Kidney tubule cell (primary cell): Measurements from ENCODE around the gene PSEN1.

Source experiments
- DNase-seq: peaks from one replicate; pipeline ENCODE4 v3.0.0-alpha.2; 2018; ENCODE audit warnings: low spot score

PSEN1 gene

DNA sequence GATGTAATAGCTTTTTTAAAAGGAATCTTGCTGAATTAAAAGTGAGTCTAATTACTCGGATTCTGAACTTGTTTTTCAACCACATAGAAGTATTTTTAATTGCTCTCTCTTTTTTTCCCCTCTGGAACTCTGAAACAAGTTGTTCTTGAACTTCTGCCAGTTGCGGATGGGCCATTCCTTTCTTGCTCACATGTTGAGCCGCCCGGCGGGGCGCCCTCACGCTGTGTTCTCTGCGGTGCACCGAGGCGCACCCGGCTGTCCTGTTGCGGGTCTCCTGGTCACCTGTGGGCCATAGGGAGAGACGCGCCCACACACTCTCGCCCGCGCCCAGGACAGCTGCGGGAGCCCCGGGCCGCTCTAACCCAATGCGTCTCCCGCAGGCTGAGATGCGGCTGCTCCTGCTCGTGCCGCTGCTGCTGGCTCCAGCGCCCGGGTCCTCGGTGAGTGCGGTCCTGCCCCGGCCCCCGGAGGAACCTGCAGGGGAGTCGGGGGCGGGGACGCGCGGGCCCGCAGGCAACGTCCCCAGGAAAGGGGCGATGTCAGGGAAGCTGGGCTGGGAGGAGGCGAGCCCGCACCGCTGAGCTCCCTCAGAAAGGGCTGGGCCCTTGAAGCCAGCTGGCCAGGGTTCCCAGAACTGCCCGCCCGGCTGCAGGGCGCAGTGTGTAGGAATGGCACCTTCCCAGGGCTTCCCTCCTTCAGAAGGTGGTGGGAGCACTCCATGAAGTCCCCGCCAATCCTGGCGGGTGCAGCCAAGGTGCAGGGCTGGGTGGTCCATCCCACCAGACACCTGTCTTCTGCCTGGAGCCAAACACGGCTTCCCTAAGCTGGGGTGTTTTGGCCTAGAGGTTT is 103.3 kb downstream of the PSEN1 start:
- DNase-seq, result no peak

DNA sequence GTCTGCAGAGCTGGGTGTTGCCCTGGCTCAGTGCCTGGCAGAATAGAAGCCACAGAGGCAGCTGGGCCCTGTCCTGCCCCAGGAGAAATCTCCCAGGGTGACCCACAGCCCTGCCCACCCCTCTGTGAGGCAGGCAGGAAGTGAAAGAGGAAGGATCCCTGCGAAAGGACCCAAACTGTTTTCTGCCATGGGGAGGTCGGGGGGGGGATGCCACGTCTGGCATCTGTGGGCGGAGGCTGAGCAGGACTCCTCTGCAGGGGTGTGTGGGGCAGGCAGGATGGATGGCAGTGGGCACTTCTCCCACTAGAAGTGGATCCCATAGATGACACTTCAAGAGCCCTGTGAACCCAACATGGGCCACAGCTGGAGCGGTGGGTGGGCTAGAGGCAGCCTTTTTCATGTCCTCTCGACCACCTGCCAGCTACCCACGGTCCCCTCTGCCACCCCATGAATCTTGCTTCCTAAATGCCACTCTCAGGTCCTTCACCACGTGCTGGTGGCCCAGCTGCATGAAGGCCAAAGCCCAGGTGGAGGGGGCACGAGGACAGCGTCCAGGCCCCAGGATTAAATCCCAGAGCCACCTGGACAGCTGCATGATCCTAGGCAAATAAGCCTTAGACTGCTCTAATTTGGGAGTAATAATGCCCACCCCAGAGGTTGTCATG is 104.6 kb downstream of the PSEN1 start:
- DNase-seq, result no peak

DNA sequence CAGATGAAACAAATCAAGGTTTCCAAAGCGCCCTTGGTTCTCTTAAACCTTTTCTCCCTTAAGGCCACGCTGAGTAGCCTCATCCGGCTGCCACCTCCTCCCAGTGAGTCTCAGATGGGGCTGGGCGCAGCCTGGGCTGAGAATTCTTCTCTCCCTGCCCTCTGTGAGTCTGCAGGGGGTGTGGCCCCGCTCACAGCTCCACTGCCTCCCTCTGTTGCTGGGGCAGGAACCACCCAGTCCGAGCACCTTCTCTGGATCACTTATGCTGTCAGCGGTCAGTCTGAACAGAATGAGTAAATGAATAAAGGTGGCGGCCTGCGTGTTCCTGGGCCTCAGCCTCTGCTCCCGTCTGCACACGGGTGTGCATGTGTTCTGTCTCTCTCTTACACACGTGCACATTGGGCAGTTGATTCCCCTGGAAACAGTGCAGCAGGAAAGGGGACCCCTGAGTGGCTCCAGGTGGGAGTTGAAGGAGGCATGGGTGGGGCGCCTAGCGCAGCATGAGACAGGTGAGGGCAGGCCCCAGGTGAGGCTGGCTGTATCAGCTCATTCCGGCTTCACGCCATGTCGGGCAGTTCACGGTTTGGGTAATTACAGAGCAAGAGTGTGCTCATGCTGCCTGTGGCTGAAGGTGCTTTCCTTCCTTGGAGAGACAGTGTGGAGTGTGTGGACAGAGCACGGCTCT is 105.3 kb downstream of the PSEN1 start:
- DNase-seq, result peak; percentile 91

DNA sequence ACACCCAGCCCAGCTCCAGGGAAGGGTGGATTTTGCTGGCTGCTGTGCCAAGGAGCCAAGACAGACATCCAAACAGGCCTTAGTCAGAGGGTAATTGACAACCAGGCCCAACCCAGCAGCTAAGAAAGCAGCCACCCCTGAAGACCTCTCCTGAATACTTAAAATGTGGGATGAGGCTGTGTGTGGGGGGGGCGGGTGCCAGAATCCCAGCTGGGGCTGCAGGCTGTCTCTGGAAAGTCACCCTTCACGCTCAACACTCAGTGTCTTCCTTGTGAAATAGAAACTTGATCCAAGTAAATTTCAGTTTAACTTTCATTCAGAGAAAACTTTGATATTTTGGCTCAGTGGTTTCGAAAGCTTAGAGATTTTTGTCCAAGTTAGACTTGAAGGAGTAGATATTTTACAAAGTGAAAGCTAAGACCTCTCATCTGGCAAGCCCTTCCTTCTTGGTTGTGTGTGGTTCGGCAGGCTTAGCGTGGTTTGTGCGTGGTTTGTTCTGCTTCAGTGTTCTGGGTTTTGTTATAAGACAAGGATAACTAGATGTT is 106.1 kb downstream of the PSEN1 start:
- peak; percentile 81 for DNase-seq

DNA sequence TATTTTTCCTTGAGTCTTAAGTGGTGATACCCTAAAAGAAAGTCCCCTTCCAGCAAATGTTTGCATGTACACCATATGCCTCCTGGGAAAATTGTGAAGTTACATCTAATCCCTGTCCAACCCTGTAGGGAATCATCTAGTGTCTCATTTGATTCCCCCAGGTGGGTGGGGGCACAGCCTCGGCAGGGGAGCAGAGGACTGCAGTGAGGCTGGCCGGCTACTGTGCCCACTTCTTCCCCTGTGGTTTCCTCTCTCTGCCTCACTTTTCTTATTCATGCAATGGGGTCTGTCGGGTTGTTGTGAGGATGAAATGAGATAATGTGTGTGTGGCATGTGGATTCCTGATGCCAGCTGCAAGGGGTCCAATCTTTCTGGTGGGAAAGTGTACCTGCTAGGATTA is 107.0 kb downstream of the PSEN1 start:
- DNase-seq, result no peak

DNA sequence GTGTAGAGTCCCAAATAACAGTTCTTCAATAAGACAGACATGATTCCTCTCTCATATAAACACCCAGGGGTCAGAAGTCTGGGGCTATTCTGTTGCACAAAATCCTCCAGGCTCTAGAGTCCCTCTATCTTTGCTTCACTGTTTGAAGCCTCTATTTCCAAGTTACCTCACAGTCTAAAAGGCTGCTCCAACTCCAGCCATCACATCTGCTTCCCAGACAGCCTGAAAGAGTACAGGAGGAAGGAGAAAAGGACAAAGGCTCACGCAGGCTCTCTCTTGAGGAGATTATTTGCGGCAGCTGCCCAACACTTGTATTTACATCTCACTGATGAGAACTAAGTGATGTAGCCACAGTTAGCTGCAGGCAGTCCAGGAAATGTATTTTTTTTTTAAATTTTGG is 107.4 kb downstream of the PSEN1 start:
- no peak for DNase-seq

DNA sequence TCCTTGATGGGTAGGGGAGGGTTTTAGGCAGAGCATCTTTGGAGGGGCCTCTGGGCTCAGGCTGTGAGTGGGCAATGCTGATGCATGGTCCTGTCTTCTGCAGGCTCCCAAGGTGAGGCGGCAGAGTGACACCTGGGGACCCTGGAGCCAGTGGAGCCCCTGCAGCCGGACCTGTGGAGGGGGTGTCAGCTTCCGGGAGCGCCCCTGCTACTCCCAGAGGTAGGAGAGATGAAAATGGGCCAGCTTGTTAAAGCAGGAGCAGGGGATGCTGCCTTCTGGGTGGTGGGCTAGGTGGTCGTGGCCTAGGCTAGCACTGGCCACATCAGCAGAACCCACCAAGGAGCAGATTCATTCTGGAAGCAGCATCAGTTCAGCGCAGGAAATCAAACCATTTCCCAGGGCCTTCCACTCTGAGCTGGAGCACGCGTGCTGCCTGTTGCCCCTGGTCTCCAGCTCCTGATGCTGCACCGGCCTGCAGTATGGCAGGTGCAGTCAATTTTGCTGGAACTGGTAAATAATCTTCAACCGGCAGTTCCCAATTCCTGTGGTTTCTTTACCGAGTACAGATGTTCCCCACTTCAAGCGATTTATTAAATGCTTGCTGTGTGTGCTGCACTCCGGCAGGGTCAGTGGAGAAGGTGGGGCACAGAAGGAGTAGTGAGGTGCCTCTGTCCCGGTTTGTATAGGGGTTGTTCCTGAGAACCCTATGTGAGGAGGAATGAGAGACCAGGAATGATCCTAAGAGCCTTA is 108.4 kb downstream of the PSEN1 start:
- DNase-seq, result no peak

DNA sequence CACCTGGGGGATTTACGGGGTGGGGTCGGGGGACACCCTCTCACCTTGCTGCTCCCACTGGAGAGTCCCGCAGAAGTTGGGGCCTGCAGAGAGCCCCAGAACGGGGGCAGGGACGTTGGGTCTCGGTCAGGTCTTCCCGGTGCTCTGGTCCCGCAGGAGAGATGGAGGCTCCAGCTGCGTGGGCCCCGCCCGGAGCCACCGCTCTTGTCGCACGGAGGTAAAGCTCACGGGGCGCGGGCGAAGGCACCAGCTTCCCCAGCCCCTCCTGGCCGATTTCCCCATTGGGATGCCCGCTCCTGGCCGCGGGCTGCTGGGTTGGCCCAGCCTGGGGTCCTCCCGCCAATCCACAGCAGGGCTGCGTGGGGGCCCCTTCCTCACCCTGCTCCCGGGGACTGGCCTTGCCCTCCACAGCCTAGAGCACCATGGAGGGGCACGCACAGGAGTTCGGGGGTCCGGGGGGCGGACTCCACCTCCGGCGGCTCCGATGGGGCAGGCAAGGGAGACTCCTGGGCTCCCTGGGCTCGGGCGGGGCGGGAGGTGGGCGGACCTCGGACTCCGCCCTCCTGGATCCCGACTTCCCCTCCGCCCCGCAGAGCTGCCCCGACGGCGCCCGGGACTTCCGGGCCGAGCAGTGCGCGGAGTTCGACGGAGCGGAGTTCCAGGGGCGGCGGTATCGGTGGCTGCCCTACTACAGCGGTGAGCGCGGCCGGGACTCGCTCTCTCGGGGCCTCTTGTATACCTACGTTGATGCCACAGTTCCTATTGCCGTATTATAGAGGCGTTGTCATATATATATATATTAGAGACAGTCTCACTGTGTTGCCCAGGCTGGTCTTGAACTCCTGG is 109.4 kb downstream of the PSEN1 start:
- DNase-seq, result no peak

DNA sequence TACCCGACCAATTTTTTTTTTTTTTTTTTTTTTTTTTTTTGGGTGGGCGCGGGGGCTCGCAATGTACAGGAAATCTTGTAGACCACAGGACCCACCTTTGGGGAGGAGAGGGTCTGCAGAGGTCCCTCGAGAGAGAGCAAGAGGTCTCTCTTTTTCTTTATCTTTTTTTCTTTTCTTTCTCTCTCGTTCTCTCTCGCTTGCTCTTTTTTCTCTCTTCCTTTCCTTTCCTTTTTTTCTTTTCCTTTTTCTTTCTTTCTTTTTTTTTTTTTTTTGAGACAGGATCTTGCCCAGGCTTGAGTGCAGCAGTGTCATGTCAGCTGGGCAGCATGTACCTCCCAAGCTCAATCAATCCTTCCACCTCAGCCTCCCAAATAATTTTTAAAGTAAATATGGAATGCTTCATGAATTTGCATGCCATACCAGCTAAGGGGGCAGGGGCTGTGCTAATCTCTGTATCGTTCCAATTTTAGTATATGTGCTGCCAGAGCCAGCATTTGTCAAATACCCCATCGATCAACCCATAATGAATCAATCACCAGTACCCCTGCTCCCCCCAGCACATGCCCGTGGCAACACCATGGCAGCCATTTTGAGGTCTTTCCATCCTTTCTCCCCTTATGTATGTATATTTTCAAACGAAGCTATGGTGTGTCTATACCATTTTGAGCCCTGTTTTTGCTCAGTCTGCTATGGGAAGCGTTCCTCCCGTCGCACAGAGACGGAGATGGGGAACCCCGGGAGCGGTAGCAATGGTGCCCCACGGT is 110.3 kb downstream of the PSEN1 start:
- no peak for DNase-seq

DNA sequence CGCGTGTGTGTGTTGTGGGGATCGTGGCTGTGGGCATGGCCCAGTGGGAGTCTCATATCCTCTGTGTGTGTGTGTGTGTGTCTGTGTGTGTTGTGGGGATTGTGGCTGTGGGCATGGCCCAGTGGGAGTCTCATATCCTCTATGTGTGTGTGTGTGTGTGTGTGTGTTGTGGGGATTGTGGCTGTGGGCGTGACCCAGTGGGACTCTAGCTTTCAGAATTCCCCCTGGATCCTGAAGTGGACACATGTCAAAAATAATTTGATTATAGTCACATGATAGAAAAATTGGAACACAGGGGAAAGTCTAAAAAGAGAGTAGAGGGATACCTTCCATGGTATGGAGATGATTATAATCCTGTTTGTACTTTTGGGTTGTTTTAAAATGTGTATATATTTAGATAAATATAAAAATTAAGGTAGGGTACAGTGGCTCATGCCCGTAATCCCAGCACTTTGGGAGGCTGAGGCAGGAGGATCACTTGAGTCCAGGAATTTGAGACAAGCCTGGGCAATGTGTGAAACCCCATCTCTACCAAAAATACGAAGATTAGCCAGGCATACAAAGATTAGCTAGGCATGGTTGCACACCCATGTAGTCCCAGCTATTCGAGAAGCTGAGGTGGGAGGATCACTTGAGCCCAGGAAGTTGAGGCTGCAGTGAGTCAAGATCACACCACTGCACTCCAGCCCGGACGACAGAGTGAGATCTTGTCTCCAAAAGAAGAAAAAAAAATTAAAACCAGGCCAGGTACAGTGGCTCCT is 112.0 kb downstream of the PSEN1 start:
- DNase-seq, result peak; percentile 90

DNA sequence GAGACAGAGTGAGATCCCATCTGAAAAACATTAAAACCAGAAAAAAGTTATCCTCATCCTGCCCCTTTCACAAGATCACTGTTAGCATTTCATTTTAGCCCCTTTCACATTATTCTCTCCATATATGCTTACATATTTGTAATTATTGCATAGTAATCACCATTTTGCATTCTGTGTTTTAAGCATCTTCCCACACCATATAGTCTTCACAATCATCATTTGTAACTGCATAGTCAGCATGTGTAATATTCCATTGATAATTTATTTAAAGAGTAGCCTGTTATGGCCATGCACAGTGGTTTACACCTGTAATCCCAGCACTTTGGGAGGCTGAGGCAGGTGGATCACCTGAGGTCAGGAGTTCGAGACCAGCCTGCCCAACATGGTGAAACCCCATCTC is 112.8 kb downstream of the PSEN1 start:
- no peak for DNase-seq

DNA sequence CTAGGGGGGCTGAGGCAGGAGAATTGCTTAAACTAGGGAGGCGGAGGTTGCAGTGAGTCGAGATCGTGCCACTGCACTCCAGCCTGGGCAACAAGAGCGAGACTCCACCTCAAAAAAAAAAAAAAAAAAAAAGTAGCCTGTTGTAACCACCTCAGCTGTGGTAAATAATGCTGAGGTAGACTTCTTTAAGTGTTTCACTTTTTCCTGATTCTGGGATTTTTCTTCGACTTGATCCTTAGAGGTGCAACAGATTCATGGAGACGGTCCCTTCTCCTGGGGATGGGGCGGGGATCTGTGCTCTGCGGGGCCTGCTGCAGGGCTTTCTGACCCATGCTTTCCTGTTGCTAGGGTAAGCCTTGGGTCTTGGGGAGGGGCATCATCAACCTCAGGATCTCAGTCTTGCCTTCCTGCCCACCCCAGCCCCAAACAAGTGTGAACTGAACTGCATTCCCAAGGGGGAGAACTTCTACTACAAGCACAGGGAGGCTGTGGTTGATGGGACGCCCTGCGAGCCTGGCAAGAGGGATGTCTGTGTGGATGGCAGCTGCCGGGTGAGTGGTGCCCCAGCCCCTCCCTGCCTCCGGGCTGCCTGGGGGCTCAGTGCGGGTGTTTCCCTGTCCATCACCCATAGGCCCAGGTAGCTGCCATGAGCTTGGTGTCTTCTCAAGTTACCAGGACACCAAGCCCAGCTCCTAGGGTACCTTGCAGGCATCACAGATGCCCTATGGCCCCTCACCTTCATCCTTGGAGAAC is 113.4 kb downstream of the PSEN1 start:
- DNase-seq, result no peak

DNA sequence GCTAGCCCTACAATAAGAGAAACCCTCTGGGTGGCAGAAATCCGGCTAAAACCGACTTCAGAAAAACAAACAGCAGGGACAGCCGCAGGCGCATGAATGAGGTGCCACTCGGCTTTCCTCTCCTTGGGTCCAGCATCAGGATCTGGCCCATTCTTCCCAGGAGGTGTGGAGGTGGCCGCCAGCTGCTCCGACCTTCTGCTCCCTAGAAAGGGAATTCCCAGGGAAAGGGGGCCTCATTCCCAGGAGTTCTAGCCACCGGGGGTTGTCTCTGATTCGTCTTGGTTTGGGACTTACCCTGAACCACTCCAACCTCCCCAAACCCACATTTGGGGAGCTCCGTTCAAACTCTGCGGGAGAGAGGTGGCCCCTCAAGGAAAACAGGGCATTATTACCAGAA is 114.0 kb downstream of the PSEN1 start:
- DNase-seq, result no peak

DNA sequence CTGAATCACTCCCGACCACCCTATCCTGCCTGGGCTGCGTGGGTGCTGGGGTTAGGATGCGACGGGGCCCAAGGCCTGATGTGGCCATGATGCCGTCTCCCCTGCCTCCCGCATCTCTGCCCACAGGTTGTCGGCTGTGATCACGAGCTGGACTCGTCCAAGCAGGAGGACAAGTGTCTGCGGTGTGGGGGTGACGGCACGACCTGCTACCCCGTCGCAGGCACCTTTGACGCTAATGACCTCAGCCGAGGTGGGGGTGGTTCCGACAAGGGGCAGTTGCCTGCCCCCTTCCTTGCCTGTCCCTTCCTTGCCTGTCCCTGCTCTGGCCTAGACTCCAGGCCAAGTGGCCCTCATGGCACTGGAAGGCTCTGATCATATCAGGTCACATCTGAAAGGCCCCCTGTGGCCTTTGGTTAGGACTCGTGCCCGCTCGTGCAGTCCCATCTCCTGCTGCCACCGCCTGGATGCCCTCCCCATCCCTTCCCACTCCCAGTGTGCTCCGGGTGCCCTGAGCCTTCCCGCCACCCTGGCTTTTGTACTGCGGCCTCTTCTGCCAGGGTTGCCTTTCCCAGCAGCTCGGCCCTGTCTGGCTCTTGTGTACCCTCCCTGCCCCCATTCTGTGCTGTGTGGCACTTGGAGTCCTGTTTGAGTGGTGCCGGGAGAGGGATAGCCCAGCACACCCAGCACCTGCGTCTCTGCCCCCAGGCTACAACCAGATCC is 114.6 kb downstream of the PSEN1 start:
- no peak for DNase-seq

DNA sequence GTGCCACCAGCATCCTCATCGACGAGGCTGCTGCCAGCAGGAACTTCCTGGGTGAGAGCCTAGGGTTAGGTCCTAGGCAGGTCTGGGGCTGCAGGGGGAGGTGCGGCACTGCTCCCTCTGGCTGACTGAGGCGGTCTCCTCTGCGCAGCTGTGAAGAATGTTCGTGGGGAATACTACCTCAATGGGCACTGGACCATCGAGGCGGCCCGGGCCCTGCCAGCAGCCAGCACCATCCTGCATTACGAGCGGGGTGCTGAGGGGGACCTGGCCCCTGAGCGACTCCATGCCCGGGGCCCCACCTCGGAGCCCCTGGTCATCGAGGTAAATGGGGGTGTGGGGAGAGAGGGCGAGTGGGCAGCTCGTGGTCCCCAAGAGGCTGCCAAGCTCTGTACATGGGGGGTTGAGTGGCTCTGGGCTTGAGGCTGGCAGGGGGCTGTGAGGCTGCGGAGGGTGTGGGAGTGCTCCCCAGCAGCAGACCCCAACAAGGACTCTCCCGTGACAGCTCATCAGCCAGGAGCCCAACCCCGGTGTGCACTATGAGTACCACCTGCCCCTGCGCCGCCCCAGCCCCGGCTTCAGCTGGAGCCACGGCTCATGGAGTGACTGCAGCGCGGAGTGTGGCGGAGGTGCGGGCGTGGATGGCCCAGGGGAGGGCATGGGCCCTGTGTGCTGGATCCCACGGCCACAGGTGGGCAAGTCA is 115.4 kb downstream of the PSEN1 start:
- DNase-seq, result no peak

DNA sequence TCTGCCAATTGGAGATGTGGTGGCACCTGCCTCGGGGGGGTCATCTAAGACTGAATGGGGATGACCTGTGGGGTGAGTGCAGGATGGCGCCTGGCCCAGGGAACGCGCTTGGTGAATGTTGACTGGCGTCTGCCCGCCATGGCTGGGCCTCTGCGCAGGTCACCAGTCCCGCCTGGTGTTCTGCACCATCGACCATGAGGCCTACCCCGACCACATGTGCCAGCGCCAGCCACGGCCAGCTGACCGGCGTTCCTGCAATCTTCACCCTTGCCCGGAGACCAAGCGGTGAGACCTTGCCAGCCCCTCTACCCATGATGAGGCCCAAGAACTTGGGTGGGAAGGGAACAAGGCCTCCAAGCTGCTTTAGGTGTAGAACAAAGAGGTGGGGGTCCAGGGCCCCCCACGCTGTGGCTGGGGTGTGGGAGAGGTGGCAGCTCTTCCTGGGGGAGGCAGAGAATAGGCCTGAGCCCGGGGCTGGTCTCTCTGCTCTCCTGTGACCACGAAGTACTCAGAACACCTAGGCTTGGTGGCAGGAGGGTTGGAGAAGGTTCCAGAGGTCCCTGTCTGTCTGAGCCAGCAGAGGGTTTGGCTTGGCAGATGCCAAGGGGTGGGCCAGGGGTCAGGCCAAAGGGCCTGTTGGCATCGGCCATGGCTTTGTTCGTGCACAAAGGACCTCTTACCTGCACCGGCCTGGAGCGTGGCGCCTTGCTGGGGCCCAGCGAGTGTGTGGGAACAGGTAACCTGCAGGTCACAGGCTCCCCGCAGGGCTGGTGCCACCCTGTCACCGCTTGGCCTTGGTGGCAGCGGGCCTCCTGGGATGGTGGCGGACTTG is 116.4 kb downstream of the PSEN1 start:
- no peak for DNase-seq

DNA sequence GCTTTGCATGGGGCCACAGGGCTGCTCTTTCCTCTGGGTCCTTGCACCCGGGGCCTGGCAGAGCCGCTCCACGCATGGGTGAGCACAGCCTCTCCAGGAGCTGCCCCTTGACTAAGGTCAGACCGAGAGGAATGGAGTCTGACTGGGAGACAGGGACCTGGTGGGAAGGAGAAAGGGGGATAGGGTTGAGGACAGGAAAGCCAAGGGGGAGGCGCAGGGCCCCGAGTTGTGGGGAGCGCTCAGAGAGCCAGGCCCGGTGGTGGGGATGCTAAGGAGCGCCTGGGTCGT is 117.0 kb downstream of the PSEN1 start:
- no peak for DNase-seq
